Spleen (tissue), 7 donors: ENCODE measurements around the gene ATP2B2.

Experiments used
- POLR2A ChIP-seq, 3 donors: fragments of 450-650 bp; IDR thresholded peaks; one replicate each; pipeline ENCODE4 v1.5.1; 2017; ENCODE audit warnings: antibody characterized with exemption in 3 of 3, mild to moderate bottlenecking in 1 of 3
- TF ChIP-seq, protein P1 (sequence below), 11 experiments: fragments of 200-600 bp in 7 of 11; fragments of 450-650 bp in 4 of 11; sonication (generic) in 4 of 11; IDR thresholded peaks in 8 of 11; conservative IDR thresholded peaks in 3 of 11; 1 replicate in 7 of 11; 2 replicates in 4 of 11; pipeline versions ENCODE4 v1.4.0 to v1.8.0; 2016 to 2021; ENCODE audit warnings: antibody characterized with exemption in 11 of 11, inconsistent platforms in 4 of 11, mild to moderate bottlenecking in 1 of 11
- donor health status: DM: no; HTN: no; CAD: no; lungs with moderate emphysema.
- donor health status: DM: no; HTN: no; CAD: no.
- donor health status: DM: no; HTN: no; CAD: no.

DNA sequence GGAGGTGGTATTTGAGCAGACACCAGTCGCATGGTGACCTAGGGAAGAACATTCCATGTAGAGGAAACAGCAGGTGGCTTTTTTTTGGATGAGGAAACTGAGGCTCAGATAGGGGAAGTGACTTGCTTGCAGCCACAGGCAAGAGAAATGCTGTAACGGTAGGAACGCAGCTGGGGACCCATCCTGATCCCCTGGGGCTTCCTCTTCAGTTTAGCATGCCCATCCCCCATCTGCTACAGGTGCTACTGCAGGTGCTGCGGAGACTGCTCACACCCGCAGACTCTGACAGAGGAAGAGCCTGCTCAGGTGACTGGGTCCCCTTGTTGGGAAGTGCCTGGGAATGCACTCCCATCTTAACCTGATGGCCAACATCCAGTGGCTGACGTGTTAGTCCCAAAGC, 129.0 kb downstream of the ATP2B2 start:
- TF ChIP-seq POLR2A (IDR thresholded peaks at IDR 0.05): no peak
- TF ChIP-seq, protein P1, sequence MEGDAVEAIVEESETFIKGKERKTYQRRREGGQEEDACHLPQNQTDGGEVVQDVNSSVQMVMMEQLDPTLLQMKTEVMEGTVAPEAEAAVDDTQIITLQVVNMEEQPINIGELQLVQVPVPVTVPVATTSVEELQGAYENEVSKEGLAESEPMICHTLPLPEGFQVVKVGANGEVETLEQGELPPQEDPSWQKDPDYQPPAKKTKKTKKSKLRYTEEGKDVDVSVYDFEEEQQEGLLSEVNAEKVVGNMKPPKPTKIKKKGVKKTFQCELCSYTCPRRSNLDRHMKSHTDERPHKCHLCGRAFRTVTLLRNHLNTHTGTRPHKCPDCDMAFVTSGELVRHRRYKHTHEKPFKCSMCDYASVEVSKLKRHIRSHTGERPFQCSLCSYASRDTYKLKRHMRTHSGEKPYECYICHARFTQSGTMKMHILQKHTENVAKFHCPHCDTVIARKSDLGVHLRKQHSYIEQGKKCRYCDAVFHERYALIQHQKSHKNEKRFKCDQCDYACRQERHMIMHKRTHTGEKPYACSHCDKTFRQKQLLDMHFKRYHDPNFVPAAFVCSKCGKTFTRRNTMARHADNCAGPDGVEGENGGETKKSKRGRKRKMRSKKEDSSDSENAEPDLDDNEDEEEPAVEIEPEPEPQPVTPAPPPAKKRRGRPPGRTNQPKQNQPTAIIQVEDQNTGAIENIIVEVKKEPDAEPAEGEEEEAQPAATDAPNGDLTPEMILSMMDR (IDR thresholded peaks at IDR 0.05 in 8 of 11, conservative IDR thresholded peaks at IDR 0.05 in 3 of 11): no peak
